ENCODE results near the gene NSUN3. TPM values are rescaled to one million over a fixed set of nuclear protein-coding genes. Genes with fewer than 3 reads are reported as not detected.

Gene NSUN3
- total and polyA plus RNA-seq, 2 of the 4 experiments (the other 2 are of a cell fraction): 4.9 to 6.8 TPM

GRCh38 chr3:94043285-94043684 lies 19.6 kb upstream of the NSUN3 start:
- H3K79me1 ChIP-seq (ENCODE audit: low read depth in 1 of 2, low read length in 2 of 2): no peaks in the 10 kb centered on the region
- ATAC-seq (ENCODE audit: low read depth): no peak

More at GRCh38 chr3:94043285-94043684, 19.6 kb upstream of the NSUN3 start:
- Histone ChIP-seq H3K9me1 (ENCODE audit: insufficient read depth, low read length) (no peaks in the 10 kb centered on the region), H4K91ac (ENCODE audit: insufficient read depth, low read depth, low read length) (no peak overlapping the region), H2AK5ac (ENCODE audit: low read depth, low read length) (no peak overlapping the region), H3K4me2 (ENCODE audit: low read depth, low read length) (no peak overlapping the region), H3K36me3 (ENCODE audit: control insufficient read depth, insufficient read depth, low read length) (peaks cover 5% of the 10 kb centered on the region; the same call in 1 of the 2 replicates), H3K9ac (ENCODE audit: low read depth, low read length) (no peak overlapping the region), H3K23ac (ENCODE audit: low read depth, low read length) (no peak overlapping the region), H2BK15ac (ENCODE audit: low read depth, low read length) (no peak overlapping the region), H2BK5ac (ENCODE audit: low read depth, low read length, poor library complexity, severe bottlenecking) (no peak overlapping the region), H2AFZ (replicated peaks; ENCODE audit: low read length, poor library complexity) (no peak overlapping the region), H2BK20ac (ENCODE audit: low read depth, low read length) (no peak overlapping the region), H2BK120ac (ENCODE audit: low read depth, low read length) (no peak overlapping the region), H4K5ac (ENCODE audit: low read depth, low read length) (no peak overlapping the region), H3K4ac (ENCODE audit: low read depth, low read length) (no peak overlapping the region), H4K20me1 (ENCODE audit: insufficient read depth, low read length) (no peaks in the 10 kb centered on the region), H3K18ac (ENCODE audit: low read depth, low read length) (no peak overlapping the region), H3K14ac (replicated peaks; ENCODE audit: low read depth, low read length) (no peak overlapping the region), H3K27me3 (ENCODE audit: control insufficient read depth, insufficient read depth, low read length) (no peaks in the 10 kb centered on the region), H4K8ac (ENCODE audit: low read depth in 2 of 2, low read length in 2 of 2) (no peak overlapping the region), H3K9me3 (ENCODE audit: control insufficient read depth, insufficient read depth, low read length) (no peaks in the 10 kb centered on the region), H3K4me1 (ENCODE audit: control insufficient read depth, insufficient read depth, low read length) (no peaks in the 10 kb centered on the region), H2AK9ac (replicated peaks; ENCODE audit: low read depth, low read length, poor library complexity) (no peak overlapping the region), H3K56ac (ENCODE audit: extremely low read depth, insufficient read depth, low read length) (no peak overlapping the region), H3K27ac (ENCODE audit: insufficient read depth, low read length) (no peak overlapping the region), H3K4me3 (ENCODE audit: insufficient read depth, low read depth, low read length) (no peak overlapping the region)
- DNase-seq: no peak
- in situ Hi-C loops (cut with MboI; ENCODE audit: low sequenced_read_pairs): no loop called here
- POLR2A ChIA-PET (ENCODE audit: unreplicated experiment): no interaction called here
- dilution Hi-C loops (cut with HindIII; ENCODE audit: low sequenced_read_pairs, unreplicated experiment): no loop called here
- intact Hi-C loops (cut with micrococcal nuclease): no loop called here
- TF ChIP-seq FOS (IDR thresholded peaks at IDR 0.05; ENCODE audit: low read depth, low read length): no peak
- no peak for TF ChIP-seq MAZ (IDR thresholded peaks at IDR 0.05; ENCODE audit: borderline replicate concordance, low read depth, low read length)
- TF ChIP-seq USF2 (IDR thresholded peaks at IDR 0.05; ENCODE audit: low read depth, low read length): no peak
- TF ChIP-seq SMC3 (IDR thresholded peaks at IDR 0.05; ENCODE audit: low read depth, low read length): no peak
- TF ChIP-seq CHD1 (IDR thresholded peaks at IDR 0.05; ENCODE audit: low read depth, low read length): no peak
- TF ChIP-seq RFX5 (IDR thresholded peaks at IDR 0.05; ENCODE audit: low read depth, low read length): no peak
- TF ChIP-seq RCOR1 (IDR thresholded peaks at IDR 0.05; ENCODE audit: insufficient replicate concordance, low read length): no peak
- TF ChIP-seq RAD21 (IDR thresholded peaks at IDR 0.05; ENCODE audit: low read length): no peak
- TF ChIP-seq MXI1 (IDR thresholded peaks at IDR 0.05; ENCODE audit: borderline replicate concordance, low read depth, low read length): no peak
- no peak for TF ChIP-seq CTCF (conservative IDR thresholded peaks at IDR 0.05; ENCODE audit: low read depth, low read length)
- TF ChIP-seq NFE2L2 (IDR thresholded peaks at IDR 0.05; ENCODE audit: low read depth, low read length): no peak
- TF ChIP-seq ELK1 (IDR thresholded peaks at IDR 0.05; ENCODE audit: borderline replicate concordance, low read depth, low read length): no peak
- TF ChIP-seq BHLHE40 (IDR thresholded peaks at IDR 0.05; ENCODE audit: low read depth, low read length): no peak
- no peak for TF ChIP-seq POLR2A (IDR thresholded peaks at IDR 0.05; ENCODE audit: low read depth, low read length)
- no peak for TF ChIP-seq MAFK (IDR thresholded peaks at IDR 0.05; ENCODE audit: low read depth, low read length)
- TF ChIP-seq CEBPB (IDR thresholded peaks at IDR 0.05; ENCODE audit: low read depth, low read length): no peak
- no CpG with 5 or more reads among the region's 1 CpG for WGBS, 2 experiments (ENCODE audit: extremely low coverage in 2 of 2, insufficient read length in 1 of 2)
- CTCF ChIA-PET: no interaction called here
- no TSS peak for BruUV-seq (replicated peaks)
